ENCODE measurements around the gene GUCA2A. TPM values are rescaled to one million over a fixed set of nuclear protein-coding genes. Genes with fewer than 3 reads are reported as not detected.

GUCA2A gene
- total RNA-seq, 2 experiments from 2014 or later, result not detected

- H3K27ac Mint-ChIP-seq, result no peak overlapping the region
Measured at GRCh38 chr1:42136466-42136865, 28.1 kb downstream of the GUCA2A start.

GRCh38 chr1:42135426-42135825, 29.1 kb downstream of the GUCA2A start:
- H3K36me3 Mint-ChIP-seq (ENCODE audit: low read depth), result no peaks in the 10 kb centered on the region
- DNase-seq, result no peak
- no peak overlapping the region for H3K27ac Mint-ChIP-seq
- H3K27me3 Mint-ChIP-seq, result peaks cover 2% of the 10 kb centered on the region
- H3K4me3 Mint-ChIP-seq, result no peak overlapping the region
- no peak for ATAC-seq
- no peaks in the 10 kb centered on the region for H3K4me1 Mint-ChIP-seq (ENCODE audit: low read depth)
- TF ChIP-seq CTCF (IDR thresholded peaks at IDR 0.05), result no peak
- ChIA-PET CTCF (interaction anchor here (0.6 to 2.5 kb wide), 3 partner anchors 12 to 57 kb away, joined by 3 to 8 read pairs (median 3); no protein-coding TSS in a partner anchor), POLR2A (interaction anchor here (0.8 kb wide), 1 partner anchor 20 kb away, joined by 3 read pairs; no protein-coding TSS in a partner anchor)
- H3K9me3 Mint-ChIP-seq, result no peaks in the 10 kb centered on the region
- intact Hi-C loops (cut with micrococcal nuclease), result no loop called here

More at GRCh38 chr1:42136466-42136865, 28.1 kb downstream of the GUCA2A start:
- intact Hi-C loops (cut with micrococcal nuclease), result no loop called here
- DNase-seq (no peak), ATAC-seq (no peak)
- no peaks in the 10 kb centered on the region for H3K4me1 Mint-ChIP-seq (ENCODE audit: low read depth)
- no peak overlapping the region for H3K4me3 Mint-ChIP-seq
- H3K27me3 Mint-ChIP-seq, result peaks cover 3% of the 10 kb centered on the region
- TF ChIP-seq CTCF (IDR thresholded peaks at IDR 0.05), result no peak
- H3K9me3 Mint-ChIP-seq, result no peaks in the 10 kb centered on the region
- ChIA-PET POLR2A (interaction anchor here (1.0 kb wide), 1 partner anchor 122 kb away, joined by 3 read pairs; no protein-coding TSS in a partner anchor), CTCF (interaction anchor here (1.4 to 2.5 kb wide), 2 partner anchors 24 to 37 kb away, joined by 3 to 8 read pairs; no protein-coding TSS in a partner anchor)
- H3K36me3 Mint-ChIP-seq (ENCODE audit: low read depth), result no peaks in the 10 kb centered on the region

GRCh38 chr1:42133809-42134526, 30.6 kb downstream of the GUCA2A start:
- DNase-seq (no peak), ATAC-seq (no peak)
- Mint-ChIP-seq H3K36me3 (ENCODE audit: low read depth) (no peaks in the 10 kb centered on the region), H3K27me3 (no peaks in the 10 kb centered on the region), H3K27ac (no peak overlapping the region), H3K4me1 (ENCODE audit: low read depth) (no peaks in the 10 kb centered on the region), H3K9me3 (no peaks in the 10 kb centered on the region), H3K4me3 (no peak overlapping the region)
- ChIA-PET POLR2A (no interaction called here), CTCF (no interaction called here)
- intact Hi-C loops (cut with micrococcal nuclease), result no loop called here
- TF ChIP-seq CTCF (IDR thresholded peaks at IDR 0.05), result no peak

GRCh38 chr1:42133390-42133789, 31.2 kb downstream of the GUCA2A start:
- H3K9me3 Mint-ChIP-seq, result no peaks in the 10 kb centered on the region
- ChIA-PET POLR2A (no interaction called here), CTCF (no interaction called here)
- no peaks in the 10 kb centered on the region for H3K27me3 Mint-ChIP-seq
- no peak for TF ChIP-seq CTCF (IDR thresholded peaks at IDR 0.05)
- H3K4me3 Mint-ChIP-seq, result no peak overlapping the region
- H3K36me3 Mint-ChIP-seq (ENCODE audit: low read depth), result no peaks in the 10 kb centered on the region
- H3K4me1 Mint-ChIP-seq (ENCODE audit: low read depth), result no peaks in the 10 kb centered on the region
- no peak for ATAC-seq
- no peak overlapping the region for H3K27ac Mint-ChIP-seq
- intact Hi-C loops (cut with micrococcal nuclease), result no loop called here
- DNase-seq, result no peak

- no peaks in the 10 kb centered on the region for H3K27me3 Mint-ChIP-seq
- intact Hi-C loops (cut with micrococcal nuclease), result no loop called here
- ATAC-seq, result no peak
- H3K36me3 Mint-ChIP-seq (ENCODE audit: low read depth), result no peaks in the 10 kb centered on the region
- H3K4me1 Mint-ChIP-seq (ENCODE audit: low read depth), result no peaks in the 10 kb centered on the region
- ChIA-PET CTCF (no interaction called here), POLR2A (no interaction called here)
- DNase-seq, result no peak
- no peaks in the 10 kb centered on the region for H3K9me3 Mint-ChIP-seq
- no peak overlapping the region for H3K4me3 Mint-ChIP-seq
- no peak overlapping the region for H3K27ac Mint-ChIP-seq
- TF ChIP-seq CTCF (IDR thresholded peaks at IDR 0.05), result no peak
Measured at GRCh38 chr1:42130061-42130660, 34.4 kb downstream of the GUCA2A start.

Data from activated CD8-positive, alpha-beta T cell treated with anti-CD3 and anti-CD28 coated beads for 36 hours (primary cell).